NCI-H510A treated with DMSO at 0.1 percent for 48 hours (cell line): ENCODE data around the gene BCL7A.
A peak's percentile ranks its signal among the peaks of the same experiment; 100 is the strongest.
"Not testable (repeated sequence)": the region's sequence is repeated elsewhere in the genome, so short reads cannot be mapped to it uniquely, and the experiment has no call there.

Source experiments
- DNase-seq: peaks from one replicate; lab custom pipeline; 2025; lab: John Stamatoyannopoulos, UW

BCL7A gene

DNA sequence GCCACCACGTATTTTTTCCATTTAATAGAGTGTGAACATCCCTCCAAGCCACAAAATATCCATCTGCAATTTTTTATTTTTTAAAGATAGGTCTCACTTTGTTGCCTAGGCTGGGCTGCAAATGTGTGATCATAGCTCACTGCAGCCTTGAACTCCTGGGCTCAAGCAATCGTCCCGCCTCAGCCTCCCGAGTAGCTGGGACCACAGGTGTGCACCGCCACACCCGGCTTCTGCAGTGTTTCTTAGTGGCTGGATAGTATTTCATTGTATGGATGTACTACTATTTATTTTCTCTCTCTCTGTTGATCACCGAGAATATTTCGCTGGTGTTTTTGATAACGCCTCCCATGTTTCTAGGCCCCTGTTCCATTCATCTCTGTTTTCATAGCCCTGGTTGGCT is 74.3 kb downstream of the BCL7A start:
- no peak for DNase-seq

DNA sequence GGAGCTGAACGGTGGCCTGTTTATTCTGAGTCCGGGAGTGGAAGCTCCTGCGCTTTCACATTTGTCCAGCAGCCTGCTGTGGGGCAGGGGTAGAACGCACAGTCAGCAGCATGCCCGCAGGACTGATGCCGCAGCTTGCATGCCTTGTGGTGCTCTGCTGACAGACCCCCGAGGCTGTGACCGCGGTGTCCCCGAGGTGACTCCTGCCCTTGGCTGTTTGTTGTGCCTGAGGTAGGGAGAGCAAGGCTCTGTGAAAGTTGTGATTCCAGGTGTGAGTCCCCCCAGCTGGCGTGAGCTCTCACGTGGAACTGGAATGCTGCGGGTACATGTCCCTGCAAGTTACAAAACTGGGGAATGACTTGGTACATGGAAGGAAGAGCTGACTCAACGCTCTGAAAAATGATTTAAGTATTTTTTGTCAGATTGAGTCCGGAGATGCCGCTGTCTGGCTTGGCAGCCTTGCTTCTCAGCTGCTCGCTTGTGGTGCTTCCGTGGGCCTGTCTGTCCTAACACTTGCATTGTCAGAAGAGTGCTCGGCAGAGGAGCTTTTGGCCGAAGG is 75.0 kb downstream of the BCL7A start:
- no peak for DNase-seq

DNA sequence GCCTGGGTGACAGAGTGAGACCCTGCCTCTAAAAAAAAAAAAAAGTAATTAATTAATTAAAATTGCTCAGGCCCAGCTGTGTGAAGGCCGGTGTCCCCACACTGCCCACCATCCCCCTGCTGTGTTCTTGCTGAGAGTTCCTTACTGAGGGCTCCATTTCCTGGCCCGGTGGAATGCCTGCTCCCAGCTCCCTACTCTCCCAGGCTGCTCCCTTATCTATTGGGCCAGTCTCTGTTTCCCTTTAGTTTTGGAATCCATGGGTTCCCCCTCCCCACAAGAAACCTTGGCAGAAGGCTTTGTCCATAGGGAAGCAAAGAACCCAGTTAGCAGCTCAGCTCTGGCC is 75.9 kb downstream of the BCL7A start:
- DNase-seq, result no peak

DNA sequence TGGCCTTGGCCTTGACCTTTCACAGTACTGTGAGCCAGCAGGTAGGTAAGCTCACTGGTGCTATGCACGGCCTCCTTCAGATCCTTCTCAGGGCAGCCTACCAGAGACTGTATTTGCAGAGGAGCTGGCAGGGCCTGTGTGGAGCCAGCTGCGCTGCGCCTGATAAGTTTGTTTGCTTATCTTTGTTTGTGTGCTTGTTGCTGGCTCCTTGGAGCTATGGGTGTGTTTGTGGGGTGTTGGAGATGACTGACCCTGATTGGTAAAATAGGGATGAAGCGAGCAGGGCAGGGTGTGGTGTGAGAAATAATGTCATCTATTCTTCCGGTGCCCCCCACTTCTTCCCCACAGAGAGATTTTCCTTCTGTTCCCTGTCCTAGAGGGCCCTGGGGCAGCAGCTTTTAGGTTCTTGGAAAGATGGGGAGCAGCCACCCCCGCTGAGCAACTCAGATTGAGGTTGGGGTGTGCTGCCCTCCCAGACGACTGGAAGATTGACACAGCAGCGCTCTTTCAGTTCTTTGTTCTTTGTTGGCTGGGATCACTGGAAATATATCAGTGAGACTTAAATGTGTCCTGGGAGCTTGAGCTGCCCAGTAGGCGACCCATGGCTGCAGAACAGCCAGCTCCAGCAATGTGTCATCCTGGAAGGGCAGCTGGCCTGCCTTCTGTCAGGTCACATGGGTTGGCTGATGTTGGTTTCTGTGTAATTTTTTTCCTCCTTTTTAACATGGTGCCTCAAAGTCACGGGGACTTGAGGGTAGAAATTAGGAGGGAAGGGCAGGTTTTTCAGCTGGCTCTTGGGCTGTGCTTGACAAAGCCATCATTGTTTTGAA is 76.5 kb downstream of the BCL7A start:
- DNase-seq, result peak; percentile 85

DNA sequence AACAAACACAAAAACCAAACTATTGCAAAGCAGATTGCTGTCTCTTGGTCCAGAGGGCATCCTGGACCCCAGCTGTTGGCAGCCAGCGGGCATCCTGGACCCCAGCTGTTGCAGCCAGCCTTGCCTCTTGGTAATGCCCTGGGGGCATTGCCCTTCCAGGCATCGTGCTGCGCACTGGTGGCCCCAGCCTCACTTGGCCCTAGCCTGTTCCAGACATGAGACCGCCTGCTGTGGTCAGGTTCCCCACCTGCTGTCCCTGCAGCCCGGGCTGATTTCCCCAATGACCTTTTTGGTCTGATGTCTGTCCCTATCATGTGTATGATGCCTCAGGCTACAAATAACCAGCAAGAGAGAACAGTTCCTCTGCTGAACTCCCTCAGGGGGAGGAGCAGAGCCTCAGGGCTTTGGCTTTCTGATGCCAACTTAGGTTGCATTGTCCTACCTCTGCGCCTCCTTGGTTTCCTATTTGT is 77.6 kb downstream of the BCL7A start:
- DNase-seq, result no peak

DNA sequence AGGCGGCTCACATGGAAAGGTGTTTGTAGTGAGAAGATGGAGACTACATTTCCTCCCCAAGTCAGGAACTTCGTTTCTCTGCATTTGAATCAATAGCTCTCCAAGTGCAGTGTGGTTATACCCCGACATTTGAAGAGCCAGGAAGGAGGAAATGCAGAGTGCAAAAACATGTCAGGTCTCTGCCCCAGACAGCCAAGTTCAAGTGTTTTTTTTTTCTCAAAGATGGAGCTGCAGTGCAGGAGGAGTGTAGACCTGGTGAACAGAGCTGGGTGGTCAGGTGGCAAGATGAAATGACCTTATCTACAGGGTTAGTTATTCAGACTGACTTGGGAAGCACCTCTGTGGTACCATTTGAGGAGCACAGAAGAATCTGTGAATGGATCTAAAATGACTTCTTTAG is 78.2 kb downstream of the BCL7A start:
- peak; percentile 25 for DNase-seq

DNA sequence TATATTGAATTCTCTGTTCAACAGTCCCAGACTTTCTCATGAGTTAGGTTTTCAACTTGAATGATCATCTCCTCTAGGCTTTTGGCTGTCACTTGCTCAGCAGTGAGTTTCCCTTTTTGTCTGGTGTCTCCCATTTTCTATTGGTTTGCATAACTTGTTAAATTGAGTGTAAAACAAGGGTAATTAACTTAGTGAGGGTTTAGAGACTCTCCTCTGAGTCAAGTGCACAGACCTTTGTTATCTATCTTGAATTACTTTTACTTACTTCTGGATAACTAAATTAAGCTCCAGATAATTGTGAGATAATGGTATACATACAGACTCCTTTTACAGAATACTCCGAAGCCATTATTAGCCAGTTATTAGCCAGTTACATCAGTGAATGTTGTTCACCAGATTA is 78.9 kb downstream of the BCL7A start:
- no peak for DNase-seq

DNA sequence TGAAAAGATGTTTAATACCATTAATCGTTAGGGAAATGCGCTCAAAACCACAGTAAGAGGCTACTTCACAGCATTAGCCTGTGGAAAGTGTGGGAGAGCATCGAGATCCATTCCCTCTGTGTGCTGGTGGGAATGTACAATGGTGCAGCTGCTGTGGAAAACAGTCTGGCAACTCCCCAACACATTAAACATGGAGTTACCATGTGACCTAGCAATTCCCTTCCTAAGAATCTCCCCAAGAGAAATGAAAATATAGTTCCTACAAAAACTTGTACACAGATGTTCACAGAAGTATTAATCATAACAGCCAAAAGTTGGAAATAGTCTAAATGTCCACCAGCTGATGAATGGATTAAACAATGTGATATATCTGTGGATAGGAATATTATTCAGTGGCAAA is 80.6 kb downstream of the BCL7A start:
- DNase-seq, result no peak

DNA sequence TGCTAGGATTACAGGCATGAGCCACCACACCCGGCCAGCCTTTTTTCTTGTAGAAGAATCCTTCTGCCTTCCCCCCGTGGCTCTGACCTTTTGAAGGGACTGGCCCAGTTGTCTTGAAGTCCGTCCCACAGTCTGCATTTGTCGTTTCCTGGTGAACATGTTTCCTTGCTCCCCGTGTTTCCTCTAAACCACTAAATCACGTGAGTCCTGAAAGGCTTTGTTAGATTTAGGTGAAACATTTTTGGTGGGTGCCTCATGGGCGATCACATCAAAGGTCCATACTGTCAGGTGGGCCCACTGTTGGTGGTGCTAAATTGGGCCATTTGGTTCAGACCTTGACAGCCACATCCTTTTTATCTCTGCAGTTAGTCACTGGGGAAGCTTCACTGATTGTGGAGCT is 83.2 kb downstream of the BCL7A start:
- DNase-seq, result no peak

DNA sequence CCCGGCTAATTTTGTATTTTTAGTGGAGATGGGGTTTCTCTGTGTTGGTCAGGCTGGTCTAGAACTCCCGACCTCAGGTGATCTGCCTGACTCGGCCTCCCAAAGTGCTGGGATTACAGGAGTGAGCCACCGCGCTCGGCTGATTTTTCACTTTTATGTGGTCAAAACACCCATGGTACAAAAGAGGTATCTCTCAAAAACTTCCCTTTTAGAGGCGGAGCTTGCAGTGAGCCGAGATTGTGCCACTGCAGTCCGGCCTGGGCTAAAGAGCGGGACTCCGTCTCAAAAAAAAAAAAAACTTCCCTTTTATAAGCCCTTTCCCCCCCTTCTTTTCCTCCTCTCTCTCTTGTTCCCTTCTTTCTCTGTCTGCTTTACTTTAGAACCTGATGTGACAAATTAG is 83.8 kb downstream of the BCL7A start:
- not testable (repeated sequence) for DNase-seq

DNA sequence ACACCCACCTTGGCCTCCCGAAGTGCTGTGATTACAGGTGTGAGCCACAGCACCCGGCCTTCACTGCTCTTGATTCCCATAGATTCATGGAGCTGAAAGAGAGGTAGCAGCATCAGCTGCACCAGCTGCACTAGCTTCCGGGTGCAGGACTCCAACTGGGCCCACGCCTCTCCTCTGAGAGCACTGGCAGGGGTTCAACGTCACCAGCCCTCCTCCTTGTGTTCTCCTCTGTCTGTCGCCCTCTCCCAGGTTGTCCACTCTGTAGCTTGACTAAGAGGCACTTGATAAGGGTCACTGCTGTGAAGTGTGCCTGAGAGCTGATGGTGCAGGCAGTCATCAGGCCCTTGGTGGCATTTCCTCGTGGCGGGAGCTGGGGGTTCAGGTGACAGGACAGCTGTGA is 85.2 kb downstream of the BCL7A start:
- peak; percentile 97 for DNase-seq

DNA sequence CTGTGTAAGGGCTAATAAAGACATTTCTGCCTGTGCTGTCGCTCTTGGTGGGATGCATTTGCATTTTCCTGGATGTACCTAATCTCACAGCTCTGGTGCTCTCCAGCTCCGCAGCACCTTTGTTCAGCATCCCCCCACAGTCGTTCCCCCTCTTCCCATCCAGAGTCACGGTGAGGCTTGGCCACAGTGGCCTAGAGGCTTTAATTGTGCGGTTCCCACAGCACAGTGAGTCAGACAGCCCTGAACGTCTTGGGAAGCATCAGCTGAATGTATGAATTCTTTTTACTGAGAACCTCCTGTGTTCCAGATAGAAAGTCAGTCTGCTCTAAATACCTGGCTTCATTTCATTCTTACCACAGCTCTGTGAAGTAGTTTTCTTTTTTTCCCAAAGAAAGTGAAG is 85.6 kb downstream of the BCL7A start:
- no peak for DNase-seq

DNA sequence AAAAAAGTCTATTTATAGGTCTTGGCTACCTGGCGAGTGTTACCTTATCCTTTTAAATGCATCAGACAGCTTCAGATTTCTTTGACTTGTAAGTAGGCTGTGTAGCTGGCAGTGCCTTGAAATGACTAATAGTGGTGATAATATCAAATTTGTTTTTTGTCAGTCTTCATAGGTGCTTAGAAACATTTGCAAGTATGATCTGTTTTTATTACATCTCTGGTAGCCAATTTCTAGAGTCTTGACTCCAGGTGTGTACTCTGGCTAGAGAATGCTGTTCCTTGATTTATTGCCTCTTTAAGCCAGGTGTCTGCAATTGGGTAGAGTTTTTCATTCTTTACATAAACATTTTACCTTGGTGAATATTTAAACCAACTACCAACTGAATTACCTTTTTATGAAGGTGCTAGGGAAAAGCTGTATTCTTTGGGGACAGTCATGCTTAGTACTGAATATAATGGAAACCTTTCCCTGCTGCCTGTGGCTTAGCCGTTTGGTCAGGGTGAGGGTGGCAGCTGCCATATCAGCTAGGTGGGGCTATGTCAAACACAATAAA is 89.5 kb downstream of the BCL7A start:
- peak; percentile 92 for DNase-seq
